Measurements from ENCODE around the gene RSPO3.

GRCh38 chr6:127110712-127111111, 7.8 kb upstream of the RSPO3 start:
- TF ChIP-seq POLR2A (IDR thresholded peaks at IDR 0.05; ENCODE audit: low read depth, low read length) = no peak
- TF ChIP-seq TAF1 (IDR thresholded peaks at IDR 0.05; ENCODE audit: borderline replicate concordance, low read depth, low read length) = no peak
